Measurements from ENCODE around the gene TGFBR1.

The TGFBR1 gene

GRCh38 chr9:99126312-99126711 is 21.4 kb downstream of the TGFBR1 start:
- TF ChIP-seq, protein P1, sequence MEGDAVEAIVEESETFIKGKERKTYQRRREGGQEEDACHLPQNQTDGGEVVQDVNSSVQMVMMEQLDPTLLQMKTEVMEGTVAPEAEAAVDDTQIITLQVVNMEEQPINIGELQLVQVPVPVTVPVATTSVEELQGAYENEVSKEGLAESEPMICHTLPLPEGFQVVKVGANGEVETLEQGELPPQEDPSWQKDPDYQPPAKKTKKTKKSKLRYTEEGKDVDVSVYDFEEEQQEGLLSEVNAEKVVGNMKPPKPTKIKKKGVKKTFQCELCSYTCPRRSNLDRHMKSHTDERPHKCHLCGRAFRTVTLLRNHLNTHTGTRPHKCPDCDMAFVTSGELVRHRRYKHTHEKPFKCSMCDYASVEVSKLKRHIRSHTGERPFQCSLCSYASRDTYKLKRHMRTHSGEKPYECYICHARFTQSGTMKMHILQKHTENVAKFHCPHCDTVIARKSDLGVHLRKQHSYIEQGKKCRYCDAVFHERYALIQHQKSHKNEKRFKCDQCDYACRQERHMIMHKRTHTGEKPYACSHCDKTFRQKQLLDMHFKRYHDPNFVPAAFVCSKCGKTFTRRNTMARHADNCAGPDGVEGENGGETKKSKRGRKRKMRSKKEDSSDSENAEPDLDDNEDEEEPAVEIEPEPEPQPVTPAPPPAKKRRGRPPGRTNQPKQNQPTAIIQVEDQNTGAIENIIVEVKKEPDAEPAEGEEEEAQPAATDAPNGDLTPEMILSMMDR (IDR thresholded peaks at IDR 0.05; ENCODE audit: low read length) = no peak
- no peak for TF ChIP-seq EZH2phosphoT487 (IDR thresholded peaks at IDR 0.05; ENCODE audit: low read length)
- TF ChIP-seq EZH2 (optimal IDR thresholded peaks at IDR 0.05; ENCODE audit: low read depth, low read length) = no peak
- no peak for DNase-seq
- Histone ChIP-seq H3K36me3 (replicated peaks; ENCODE audit: insufficient read depth, low read length) (no peaks in the 10 kb centered on the region), H3K9me2 (replicated peaks; ENCODE audit: insufficient read depth, low read length) (no peaks in the 10 kb centered on the region), H3F3A (ENCODE audit: insufficient read depth, low read length) (no peaks in the 10 kb centered on the region), H3K9ac (ENCODE audit: low read length) (no peak overlapping the region), H3K4me1 (ENCODE audit: low read length) (no peaks in the 10 kb centered on the region), H3K27ac (ENCODE audit: low read length) (no peak overlapping the region), H3K27me3 (replicated peaks; ENCODE audit: insufficient read depth, low read length) (no peaks in the 10 kb centered on the region), H2AFZ (ENCODE audit: low read length) (no peak overlapping the region), H3K79me2 (ENCODE audit: low read length) (no peaks in the 10 kb centered on the region), H3K4me2 (ENCODE audit: low read depth, low read length) (no peak overlapping the region), H3K4me3 (ENCODE audit: low read length) (no peak overlapping the region), H4K20me1 (ENCODE audit: insufficient read depth, low read length) (no peaks in the 10 kb centered on the region), H3K9me3 (replicated peaks; ENCODE audit: insufficient read depth, low read length) (no peaks in the 10 kb centered on the region)

- no peaks in the 10 kb centered on the region for H3K4me1 ChIP-seq (ENCODE audit: low read length)
- no peak overlapping the region for H3K4me2 ChIP-seq (ENCODE audit: low read depth, low read length)
- H3K36me3 ChIP-seq (replicated peaks; ENCODE audit: insufficient read depth, low read length) = no peaks in the 10 kb centered on the region
- DNase-seq = no peak
- no peak overlapping the region for H2AFZ ChIP-seq (ENCODE audit: low read length)
- no peaks in the 10 kb centered on the region for H3F3A ChIP-seq (ENCODE audit: insufficient read depth, low read length)
- H3K4me3 ChIP-seq (ENCODE audit: low read length) = no peak overlapping the region
- no peaks in the 10 kb centered on the region for H3K79me2 ChIP-seq (ENCODE audit: low read length)
- H3K9ac ChIP-seq (ENCODE audit: low read length) = no peak overlapping the region
- no peak for TF ChIP-seq EZH2phosphoT487 (IDR thresholded peaks at IDR 0.05; ENCODE audit: low read length)
- TF ChIP-seq EZH2 (optimal IDR thresholded peaks at IDR 0.05; ENCODE audit: low read depth, low read length) = no peak
- TF ChIP-seq, protein P1 (IDR thresholded peaks at IDR 0.05; ENCODE audit: low read length) = no peak
- no peaks in the 10 kb centered on the region for H3K9me3 ChIP-seq (replicated peaks; ENCODE audit: insufficient read depth, low read length)
- no peak overlapping the region for H3K27ac ChIP-seq (ENCODE audit: low read length)
- H4K20me1 ChIP-seq (ENCODE audit: insufficient read depth, low read length) = no peaks in the 10 kb centered on the region
- no peaks in the 10 kb centered on the region for H3K9me2 ChIP-seq (replicated peaks; ENCODE audit: insufficient read depth, low read length)
- H3K27me3 ChIP-seq (replicated peaks; ENCODE audit: insufficient read depth, low read length) = no peaks in the 10 kb centered on the region
Observed at GRCh38 chr9:99127356-99128132, 22.6 kb downstream of the TGFBR1 start.

GRCh38 chr9:99128133-99128406 is 23.2 kb downstream of the TGFBR1 start:
- H3K4me2 ChIP-seq (ENCODE audit: low read depth, low read length) = no peak overlapping the region
- no peaks in the 10 kb centered on the region for H3K79me2 ChIP-seq (ENCODE audit: low read length)
- DNase-seq = no peak

More at GRCh38 chr9:99128133-99128406, 23.2 kb downstream of the TGFBR1 start:
- Histone ChIP-seq H3K36me3 (replicated peaks; ENCODE audit: insufficient read depth, low read length) (no peaks in the 10 kb centered on the region), H2AFZ (ENCODE audit: low read length) (no peak overlapping the region), H3K9me3 (replicated peaks; ENCODE audit: insufficient read depth, low read length) (no peaks in the 10 kb centered on the region), H4K20me1 (ENCODE audit: insufficient read depth, low read length) (no peaks in the 10 kb centered on the region), H3K27ac (ENCODE audit: low read length) (no peak overlapping the region), H3K4me3 (ENCODE audit: low read length) (no peak overlapping the region), H3K9ac (ENCODE audit: low read length) (no peak overlapping the region), H3K4me1 (ENCODE audit: low read length) (no peaks in the 10 kb centered on the region), H3K9me2 (replicated peaks; ENCODE audit: insufficient read depth, low read length) (no peaks in the 10 kb centered on the region), H3K27me3 (replicated peaks; ENCODE audit: insufficient read depth, low read length) (no peaks in the 10 kb centered on the region), H3F3A (ENCODE audit: insufficient read depth, low read length) (no peaks in the 10 kb centered on the region)
- TF ChIP-seq EZH2phosphoT487 (IDR thresholded peaks at IDR 0.05; ENCODE audit: low read length) (no peak), EZH2 (optimal IDR thresholded peaks at IDR 0.05; ENCODE audit: low read depth, low read length) (no peak)
- TF ChIP-seq, protein P1 (IDR thresholded peaks at IDR 0.05; ENCODE audit: low read length) = no peak

All from MM.1S (cell line).